ENCODE results near the gene FSTL4. TPM values are rescaled to one million over a fixed set of nuclear protein-coding genes. Genes with fewer than 3 reads are reported as not detected.

The FSTL4 gene
- total RNA-seq, 1 experiment from 2014 or later = 2.7 TPM

DNA sequence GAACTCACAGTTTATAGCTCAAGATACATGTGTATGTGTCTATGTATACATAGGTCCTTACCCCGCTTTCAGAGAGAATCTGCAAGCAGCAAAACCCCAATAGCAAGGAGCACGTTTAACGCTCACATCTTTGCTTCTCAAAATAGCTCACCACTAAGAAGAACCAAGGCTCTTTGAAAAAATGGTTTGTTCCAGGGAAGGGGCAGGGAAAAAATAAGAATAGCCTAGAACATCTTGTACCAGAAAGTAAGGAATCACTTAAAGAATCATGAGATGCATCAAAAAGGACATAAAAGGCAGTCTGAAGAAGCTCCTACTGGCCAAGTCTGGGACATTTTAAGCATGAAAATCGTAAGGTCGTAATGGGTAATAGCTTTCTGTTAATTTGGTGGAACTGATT lies 196.4 kb downstream of the FSTL4 start:
- Mint-ChIP-seq H3K36me3 (ENCODE audit: insufficient read depth, unreplicated experiment) (no peaks in the 10 kb centered on the region), H3K9me3 (ENCODE audit: unreplicated experiment) (no peaks in the 10 kb centered on the region), H3K27ac (ENCODE audit: unreplicated experiment) (no peak overlapping the region), H3K27me3 (ENCODE audit: insufficient read depth, unreplicated experiment) (peaks cover 33% of the 10 kb centered on the region), H3K4me3 (ENCODE audit: unreplicated experiment) (no peak overlapping the region), H3K4me1 (ENCODE audit: low read depth, unreplicated experiment) (no peaks in the 10 kb centered on the region)
- no peaks in the 10 kb centered on the region for H3K27me3 ChIP-seq (replicated peaks; ENCODE audit: control insufficient read depth, insufficient read depth, low read length)
- H3K36me3 ChIP-seq (ENCODE audit: control insufficient read depth, insufficient read depth, low read length) = no peaks in the 10 kb centered on the region
- peaks cover 4% of the 10 kb centered on the region; the same call in 1 of the 2 replicates for H3K9me3 ChIP-seq
- H3K4me1 ChIP-seq = no peaks in the 10 kb centered on the region
- POLR2A ChIA-PET = no interaction called here
- H3K4me3 ChIP-seq (ENCODE audit: low read depth, low read length) = no peak overlapping the region
- DNase-seq = no peak
- intact Hi-C loops (cut with micrococcal nuclease; ENCODE audit: unreplicated experiment) = no loop called here
- CTCF ChIA-PET = no interaction called here
- no TSS peak for BruUV-seq (replicated peaks)
- TF ChIP-seq, protein P1, sequence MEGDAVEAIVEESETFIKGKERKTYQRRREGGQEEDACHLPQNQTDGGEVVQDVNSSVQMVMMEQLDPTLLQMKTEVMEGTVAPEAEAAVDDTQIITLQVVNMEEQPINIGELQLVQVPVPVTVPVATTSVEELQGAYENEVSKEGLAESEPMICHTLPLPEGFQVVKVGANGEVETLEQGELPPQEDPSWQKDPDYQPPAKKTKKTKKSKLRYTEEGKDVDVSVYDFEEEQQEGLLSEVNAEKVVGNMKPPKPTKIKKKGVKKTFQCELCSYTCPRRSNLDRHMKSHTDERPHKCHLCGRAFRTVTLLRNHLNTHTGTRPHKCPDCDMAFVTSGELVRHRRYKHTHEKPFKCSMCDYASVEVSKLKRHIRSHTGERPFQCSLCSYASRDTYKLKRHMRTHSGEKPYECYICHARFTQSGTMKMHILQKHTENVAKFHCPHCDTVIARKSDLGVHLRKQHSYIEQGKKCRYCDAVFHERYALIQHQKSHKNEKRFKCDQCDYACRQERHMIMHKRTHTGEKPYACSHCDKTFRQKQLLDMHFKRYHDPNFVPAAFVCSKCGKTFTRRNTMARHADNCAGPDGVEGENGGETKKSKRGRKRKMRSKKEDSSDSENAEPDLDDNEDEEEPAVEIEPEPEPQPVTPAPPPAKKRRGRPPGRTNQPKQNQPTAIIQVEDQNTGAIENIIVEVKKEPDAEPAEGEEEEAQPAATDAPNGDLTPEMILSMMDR (IDR thresholded peaks at IDR 0.05; ENCODE audit: insufficient read depth in 1 of 2, low read depth in 1 of 2, low read length in 1 of 2, severe bottlenecking in 1 of 2, unreplicated experiment in 1 of 2) = no peak

DNA sequence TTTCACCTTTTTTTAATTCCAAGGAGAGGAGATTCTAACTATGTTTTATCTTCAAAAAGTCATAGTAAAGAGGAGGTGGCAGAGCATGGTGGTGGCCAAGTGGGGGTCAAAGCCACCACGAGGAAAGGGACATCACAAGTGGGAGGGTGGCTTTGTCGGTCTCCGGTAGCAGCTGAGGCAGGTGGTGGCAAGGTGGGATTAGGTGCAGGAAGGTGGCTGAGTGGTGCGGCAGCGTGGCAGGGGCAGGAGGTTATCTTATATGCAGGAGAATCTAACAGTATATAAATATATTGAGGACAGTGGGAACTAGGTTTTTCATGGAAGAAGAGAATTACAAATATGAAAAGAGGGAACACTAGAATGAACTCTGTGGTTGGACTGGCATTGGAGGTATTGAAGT lies 196.8 kb downstream of the FSTL4 start:
- Mint-ChIP-seq H3K9me3 (ENCODE audit: unreplicated experiment) (no peaks in the 10 kb centered on the region), H3K27me3 (ENCODE audit: insufficient read depth, unreplicated experiment) (peaks cover 33% of the 10 kb centered on the region), H3K4me1 (ENCODE audit: low read depth, unreplicated experiment) (no peaks in the 10 kb centered on the region), H3K36me3 (ENCODE audit: insufficient read depth, unreplicated experiment) (no peaks in the 10 kb centered on the region), H3K4me3 (ENCODE audit: unreplicated experiment) (no peak overlapping the region), H3K27ac (ENCODE audit: unreplicated experiment) (no peak overlapping the region)
- CTCF ChIA-PET = no interaction called here
- DNase-seq = no peak
- no TSS peak for BruUV-seq (replicated peaks)
- intact Hi-C loops (cut with micrococcal nuclease; ENCODE audit: unreplicated experiment) = no loop called here
- H3K9me3 ChIP-seq = peaks cover 4% of the 10 kb centered on the region; the same call in 1 of the 2 replicates
- no peak overlapping the region for H3K4me3 ChIP-seq (ENCODE audit: low read depth, low read length)
- H3K27me3 ChIP-seq (replicated peaks; ENCODE audit: control insufficient read depth, insufficient read depth, low read length) = no peaks in the 10 kb centered on the region
- H3K4me1 ChIP-seq = no peaks in the 10 kb centered on the region
- H3K36me3 ChIP-seq (ENCODE audit: control insufficient read depth, insufficient read depth, low read length) = no peaks in the 10 kb centered on the region
- TF ChIP-seq, protein P1 (IDR thresholded peaks at IDR 0.05; ENCODE audit: insufficient read depth in 1 of 2, low read depth in 1 of 2, low read length in 1 of 2, severe bottlenecking in 1 of 2, unreplicated experiment in 1 of 2) = no peak
- POLR2A ChIA-PET = no interaction called here

DNA sequence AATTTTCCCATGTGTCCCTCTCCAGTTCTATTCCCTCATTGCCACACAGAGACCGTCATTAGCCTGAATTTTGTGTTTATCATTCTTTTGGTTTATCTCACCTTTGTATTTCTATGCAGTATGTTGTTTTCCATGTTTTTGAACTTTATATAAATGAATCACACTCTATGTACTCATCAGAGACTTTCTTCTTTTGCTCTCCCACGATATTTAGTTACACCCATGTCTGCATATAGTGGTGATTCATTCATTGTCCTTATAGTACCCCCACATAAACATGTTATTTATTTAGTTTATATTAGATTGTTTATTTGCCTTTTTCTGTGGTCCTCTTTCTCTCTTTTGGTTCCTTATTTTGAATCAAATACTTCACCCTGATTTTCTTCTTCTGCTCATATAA lies 199.7 kb downstream of the FSTL4 start:
- intact Hi-C loops (cut with micrococcal nuclease; ENCODE audit: unreplicated experiment) = no loop called here
- ChIA-PET POLR2A (no interaction called here), CTCF (no interaction called here)
- H3K36me3 Mint-ChIP-seq (ENCODE audit: insufficient read depth, unreplicated experiment) = no peaks in the 10 kb centered on the region
- H3K9me3 Mint-ChIP-seq (ENCODE audit: unreplicated experiment) = no peaks in the 10 kb centered on the region
- no peak overlapping the region for H3K4me3 Mint-ChIP-seq (ENCODE audit: unreplicated experiment)
- Histone ChIP-seq H3K9me3 (no peaks in the 10 kb centered on the region), H3K4me1 (no peaks in the 10 kb centered on the region), H3K36me3 (ENCODE audit: control insufficient read depth, insufficient read depth, low read length) (no peaks in the 10 kb centered on the region), H3K27me3 (replicated peaks; ENCODE audit: control insufficient read depth, insufficient read depth, low read length) (no peaks in the 10 kb centered on the region), H3K4me3 (ENCODE audit: low read depth, low read length) (no peak overlapping the region)
- BruUV-seq (replicated peaks) = no TSS peak
- peaks cover 35% of the 10 kb centered on the region for H3K27me3 Mint-ChIP-seq (ENCODE audit: insufficient read depth, unreplicated experiment)
- no peaks in the 10 kb centered on the region for H3K4me1 Mint-ChIP-seq (ENCODE audit: low read depth, unreplicated experiment)
- no peak for DNase-seq
- TF ChIP-seq, protein P1 (IDR thresholded peaks at IDR 0.05; ENCODE audit: insufficient read depth in 1 of 2, low read depth in 1 of 2, low read length in 1 of 2, severe bottlenecking in 1 of 2, unreplicated experiment in 1 of 2) = no peak
- H3K27ac Mint-ChIP-seq (ENCODE audit: unreplicated experiment) = no peak overlapping the region
